IPS-15b (cell line): ENCODE results near the gene NTRK2.

ENCODE experiments used
- H3K27me3 ChIP-seq: one replicate; pipeline ENCODE4 v1.6.1; 2013; ENCODE audit warnings: low read length; ENCODE audit not compliant: control insufficient read depth, insufficient read depth
- H3K36me3 ChIP-seq: one replicate; pipeline ENCODE4 v1.6.1; 2013; ENCODE audit warnings: low read length; ENCODE audit not compliant: control insufficient read depth, insufficient read depth
- H3K4me1 ChIP-seq: one replicate; pipeline ENCODE4 v1.6.1; 2013; ENCODE audit warnings: mild to moderate bottlenecking, low read length; ENCODE audit not compliant: control insufficient read depth, insufficient read depth
- H3K4me3 ChIP-seq: one replicate; pipeline ENCODE4 v1.5.1; 2013; ENCODE audit warnings: low read depth, low read length
- H3K9ac ChIP-seq: one replicate; pipeline ENCODE4 v1.6.1; 2013; ENCODE audit warnings: low read depth, mild to moderate bottlenecking, low read length
- H3K9me3 ChIP-seq: one replicate; pipeline ENCODE4 v1.6.1; 2013; ENCODE audit warnings: mild to moderate bottlenecking, low read length; ENCODE audit not compliant: control insufficient read depth, insufficient read depth

Gene NTRK2

GRCh38 chr9:84974855-84975254 is 305.3 kb downstream of the NTRK2 start:
- H3K36me3 ChIP-seq, result no peaks in the 10 kb centered on the region
- H3K27me3 ChIP-seq, result no peaks in the 10 kb centered on the region
- no peaks in the 10 kb centered on the region for H3K9me3 ChIP-seq
- H3K4me3 ChIP-seq, result no peak overlapping the region
- no peak overlapping the region for H3K9ac ChIP-seq
- no peaks in the 10 kb centered on the region for H3K4me1 ChIP-seq

DNA sequence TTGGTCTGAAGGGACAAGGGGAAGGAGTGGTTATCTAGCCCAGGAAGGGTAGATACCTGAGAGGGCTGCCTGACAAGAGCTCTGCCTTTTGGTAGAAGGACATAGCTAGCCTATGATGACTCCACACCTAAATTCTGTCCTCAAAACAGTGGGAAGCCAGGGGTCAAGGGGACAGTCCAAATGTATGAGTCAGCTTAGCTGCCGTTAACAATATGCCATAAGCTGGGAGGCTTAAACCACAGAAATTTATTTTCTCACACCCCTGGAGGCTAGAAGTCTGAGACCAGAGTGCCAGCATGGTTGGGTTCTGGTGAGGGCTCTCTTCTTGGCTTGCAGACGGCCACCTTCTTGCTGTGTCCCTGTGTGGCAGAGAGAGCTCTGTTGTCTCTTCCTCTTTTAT is 306.4 kb downstream of the NTRK2 start:
- Histone ChIP-seq H3K36me3 (no peaks in the 10 kb centered on the region), H3K4me3 (no peak overlapping the region), H3K9me3 (no peaks in the 10 kb centered on the region), H3K27me3 (no peaks in the 10 kb centered on the region), H3K9ac (no peak overlapping the region), H3K4me1 (no peaks in the 10 kb centered on the region)

GRCh38 chr9:84978661-84979060 is 309.1 kb downstream of the NTRK2 start:
- Histone ChIP-seq H3K9me3 (no peaks in the 10 kb centered on the region), H3K27me3 (no peaks in the 10 kb centered on the region), H3K4me3 (no peak overlapping the region)

GRCh38 chr9:84983749-84984148 is 314.2 kb downstream of the NTRK2 start:
- no peaks in the 10 kb centered on the region for H3K9me3 ChIP-seq
- no peaks in the 10 kb centered on the region for H3K27me3 ChIP-seq
- H3K36me3 ChIP-seq, result no peaks in the 10 kb centered on the region
- no peaks in the 10 kb centered on the region for H3K4me1 ChIP-seq
- no peak overlapping the region for H3K4me3 ChIP-seq
- H3K9ac ChIP-seq, result no peak overlapping the region

More at GRCh38 chr9:84978661-84979060, 309.1 kb downstream of the NTRK2 start:
- Histone ChIP-seq H3K36me3 (no peaks in the 10 kb centered on the region), H3K4me1 (no peaks in the 10 kb centered on the region), H3K9ac (no peak overlapping the region)

GRCh38 chr9:84988621-84989020 is 319.1 kb downstream of the NTRK2 start:
- Histone ChIP-seq H3K9me3 (no peaks in the 10 kb centered on the region), H3K4me3 (no peak overlapping the region), H3K27me3 (no peaks in the 10 kb centered on the region), H3K36me3 (no peaks in the 10 kb centered on the region), H3K9ac (no peak overlapping the region), H3K4me1 (no peaks in the 10 kb centered on the region)

GRCh38 chr9:84990416-84990815 is 320.9 kb downstream of the NTRK2 start:
- Histone ChIP-seq H3K36me3 (no peaks in the 10 kb centered on the region), H3K9ac (no peak overlapping the region), H3K4me1 (no peaks in the 10 kb centered on the region), H3K4me3 (no peak overlapping the region), H3K27me3 (no peaks in the 10 kb centered on the region), H3K9me3 (no peaks in the 10 kb centered on the region)

- no peaks in the 10 kb centered on the region for H3K36me3 ChIP-seq
- no peaks in the 10 kb centered on the region for H3K27me3 ChIP-seq
- no peak overlapping the region for H3K4me3 ChIP-seq
- no peaks in the 10 kb centered on the region for H3K4me1 ChIP-seq
- no peaks in the 10 kb centered on the region for H3K9me3 ChIP-seq
- H3K9ac ChIP-seq, result no peak overlapping the region
Measured at GRCh38 chr9:84990850-84991513, 321.5 kb downstream of the NTRK2 start.

DNA sequence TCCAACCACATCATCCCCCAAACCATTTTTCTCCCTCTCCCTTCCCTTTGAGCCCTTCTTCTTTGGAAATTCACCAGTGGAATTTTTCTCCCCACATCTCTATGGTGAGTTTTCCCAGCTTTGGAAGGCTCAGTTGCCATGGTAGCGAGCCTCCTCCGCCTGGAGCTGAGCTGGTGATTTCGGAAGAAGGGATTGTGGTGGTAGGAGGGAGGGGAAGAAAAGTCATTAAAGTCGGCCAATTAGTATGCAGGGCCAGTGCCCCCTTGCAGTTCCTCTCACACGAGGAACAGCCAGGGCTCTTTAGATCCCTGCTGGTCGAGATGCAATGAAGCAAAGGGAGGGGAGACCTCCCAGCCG is 322.0 kb downstream of the NTRK2 start:
- H3K36me3 ChIP-seq, result no peaks in the 10 kb centered on the region
- H3K9ac ChIP-seq, result no peak overlapping the region
- no peak overlapping the region for H3K4me3 ChIP-seq
- H3K9me3 ChIP-seq, result no peaks in the 10 kb centered on the region
- no peaks in the 10 kb centered on the region for H3K4me1 ChIP-seq
- H3K27me3 ChIP-seq, result no peaks in the 10 kb centered on the region

DNA sequence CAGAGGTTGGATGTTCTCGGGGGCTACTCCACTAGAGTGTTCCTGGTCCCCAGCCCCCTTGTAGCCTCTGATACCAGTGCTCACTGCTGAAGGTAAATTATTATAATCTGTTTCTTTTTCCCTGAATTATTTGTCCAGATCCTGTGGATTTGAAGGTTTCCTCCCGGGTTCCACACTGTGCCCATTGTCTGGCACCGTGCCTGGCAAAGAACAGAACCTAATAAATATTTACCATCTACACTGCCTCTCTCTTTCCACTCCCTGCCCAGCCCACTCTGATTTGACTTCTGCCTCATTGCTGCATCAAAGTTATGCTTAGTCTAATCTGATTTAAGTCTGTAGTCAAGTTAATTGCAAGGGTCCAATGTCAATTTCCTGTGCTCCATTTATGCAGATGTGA is 322.9 kb downstream of the NTRK2 start:
- H3K9me3 ChIP-seq, result no peaks in the 10 kb centered on the region
- no peak overlapping the region for H3K9ac ChIP-seq
- no peaks in the 10 kb centered on the region for H3K4me1 ChIP-seq
- H3K27me3 ChIP-seq, result no peaks in the 10 kb centered on the region
- H3K36me3 ChIP-seq, result no peaks in the 10 kb centered on the region
- no peak overlapping the region for H3K4me3 ChIP-seq

- Histone ChIP-seq H3K4me1 (no peaks in the 10 kb centered on the region), H3K9ac (no peak overlapping the region), H3K36me3 (no peaks in the 10 kb centered on the region), H3K27me3 (no peaks in the 10 kb centered on the region), H3K4me3 (no peak overlapping the region), H3K9me3 (no peaks in the 10 kb centered on the region)
Measured at GRCh38 chr9:84993105-84993504, 323.6 kb downstream of the NTRK2 start.

GRCh38 chr9:84996029-84996428 is 326.5 kb downstream of the NTRK2 start:
- Histone ChIP-seq H3K9ac (no peak overlapping the region), H3K27me3 (no peaks in the 10 kb centered on the region), H3K36me3 (no peaks in the 10 kb centered on the region), H3K4me3 (no peak overlapping the region), H3K4me1 (no peaks in the 10 kb centered on the region), H3K9me3 (peaks cover 4% of the 10 kb centered on the region)

GRCh38 chr9:84996716-84997115 is 327.2 kb downstream of the NTRK2 start:
- Histone ChIP-seq H3K36me3 (no peaks in the 10 kb centered on the region), H3K4me1 (no peaks in the 10 kb centered on the region), H3K9ac (no peak overlapping the region), H3K9me3 (peaks cover 4% of the 10 kb centered on the region), H3K4me3 (no peak overlapping the region), H3K27me3 (no peaks in the 10 kb centered on the region)
